Measurements from ENCODE around the gene EEF2K.

- no peak for TF ChIP-seq CTCF (IDR thresholded peaks at IDR 0.05 in 4 of 5, conservative IDR thresholded peaks at IDR 0.05 in 1 of 5)
- TF ChIP-seq POLR2A (IDR thresholded peaks at IDR 0.05), result no peak
Observed at GRCh38 chr16:22222006-22222405, 15.9 kb downstream of the EEF2K start.

Data from gastrocnemius medialis (tissue), 4 donors.